Uterus (tissue), 2 donors: ENCODE measurements around the gene CAMK1D.

ENCODE experiments used
- CTCF ChIP-seq, 4 experiments: fragments of 200-600 bp in 2 of 4; fragments of 450-650 bp in 2 of 4; sonication (generic) in 2 of 4; IDR thresholded peaks; one replicate each; pipeline ENCODE4 v1.5.1; 2016 to 2019; ENCODE audit warnings: antibody characterized with exemption in 4 of 4, mild to moderate bottlenecking in 2 of 4, moderate library complexity in 1 of 4
- POLR2A ChIP-seq, 2 donors: fragments of 450-650 bp; IDR thresholded peaks; one replicate each; pipeline ENCODE4 v1.6.1; 2016; ENCODE audit warnings: antibody characterized with exemption in 2 of 2, mild to moderate bottlenecking in 1 of 2, moderate library complexity in 1 of 2

- TF ChIP-seq CTCF (IDR thresholded peaks at IDR 0.05), result no peak
- no peak for TF ChIP-seq POLR2A (IDR thresholded peaks at IDR 0.05)
Observed at GRCh38 chr10:12629767-12630165, 280.4 kb downstream of the CAMK1D start.
